Measurements from ENCODE around the gene UTP3.
"Not testable (repeated sequence)": the region's sequence is repeated elsewhere in the genome, so short reads cannot be mapped to it uniquely, and the experiment has no call there.

UTP3 gene

GRCh38 chr4:70682142-70682541 lies 6.2 kb upstream of the UTP3 start:
- DNase-seq (ENCODE audit: low read depth in 2 of 2) = not testable (repeated sequence)

GRCh38 chr4:70687392-70687791 lies 940 bp upstream of the UTP3 start:
- no peak for DNase-seq (ENCODE audit: low read depth in 2 of 2)

GRCh38 chr4:70688795-70689231 lies 481 bp downstream of the UTP3 start:
- DNase-seq (ENCODE audit: low read depth in 2 of 2) = no peak

- no peak for DNase-seq (ENCODE audit: low read depth in 2 of 2)
These were observed 3.3 kb downstream of the UTP3 start for GRCh38 chr4:70691661-70692060.

GRCh38 chr4:70694633-70695032 lies 6.3 kb downstream of the UTP3 start:
- not testable (repeated sequence) for DNase-seq (ENCODE audit: low read depth in 2 of 2)

GRCh38 chr4:70698435-70698834 lies 10.1 kb downstream of the UTP3 start:
- not testable (repeated sequence) for DNase-seq (ENCODE audit: low read depth in 2 of 2)

GRCh38 chr4:70700712-70701111 lies 12.4 kb downstream of the UTP3 start:
- DNase-seq (ENCODE audit: low read depth in 2 of 2) = no peak

- DNase-seq (ENCODE audit: low read depth in 2 of 2) = no peak
These were observed 12.9 kb downstream of the UTP3 start for GRCh38 chr4:70701271-70701670.

GRCh38 chr4:70702592-70702991 lies 14.3 kb downstream of the UTP3 start:
- not testable (repeated sequence) for DNase-seq (ENCODE audit: low read depth in 2 of 2)

GRCh38 chr4:70703619-70704214 lies 15.4 kb downstream of the UTP3 start:
- DNase-seq (ENCODE audit: low read depth in 2 of 2) = no peak

GRCh38 chr4:70704215-70704930 lies 16.0 kb downstream of the UTP3 start:
- DNase-seq (ENCODE audit: low read depth in 2 of 2) = peak in 1 of 2 donors; percentile 27

- DNase-seq (ENCODE audit: low read depth in 2 of 2) = no peak
These were observed 16.5 kb downstream of the UTP3 start for GRCh38 chr4:70704931-70705182.

- DNase-seq (ENCODE audit: low read depth in 2 of 2) = peak; percentile 43 to 50
These were observed 17.1 kb downstream of the UTP3 start for GRCh38 chr4:70705183-70706043.

GRCh38 chr4:70706044-70706461 lies 17.7 kb downstream of the UTP3 start:
- no peak for DNase-seq (ENCODE audit: low read depth in 2 of 2)

GRCh38 chr4:70706516-70706915 lies 18.2 kb downstream of the UTP3 start:
- DNase-seq (ENCODE audit: low read depth in 2 of 2) = no peak

- no peak for DNase-seq (ENCODE audit: low read depth in 2 of 2)
These were observed 21.4 kb downstream of the UTP3 start for GRCh38 chr4:70709611-70710205.

GRCh38 chr4:70711599-70711998 lies 23.3 kb downstream of the UTP3 start:
- no peak for DNase-seq (ENCODE audit: low read depth in 2 of 2)

GRCh38 chr4:70712150-70712549 lies 23.8 kb downstream of the UTP3 start:
- no peak for DNase-seq (ENCODE audit: low read depth in 2 of 2)

GRCh38 chr4:70712604-70713452 lies 24.5 kb downstream of the UTP3 start:
- no peak for DNase-seq (ENCODE audit: low read depth in 2 of 2)

- DNase-seq (ENCODE audit: low read depth in 2 of 2) = no peak
These were observed 25.2 kb downstream of the UTP3 start for GRCh38 chr4:70713453-70714078.

All from activated CD8-positive, alpha-beta memory T cell treated with anti-CD3 and anti-CD28 coated beads for 4 hours (primary cell).